Activated naive CD8-positive, alpha-beta T cell treated with anti-CD3 and anti-CD28 coated beads for 36 hours (primary cell): Measurements from ENCODE around the gene ZNF397. TPM values are rescaled to one million over a fixed set of nuclear protein-coding genes. Genes with fewer than 3 reads are reported as not detected.
A peak's percentile ranks its signal among the peaks of the same experiment; 100 is the strongest.

Source experiments
- DNase-seq: peaks from one replicate; pipeline ENCODE4 v3.0.0; 2021
- H3K27ac Mint-ChIP-seq: one replicate; pipeline ENCODE4 v1.8.0; 2022; ENCODE audit warnings: mild to moderate bottlenecking, moderate library complexity, mixed read lengths
- H3K27me3 Mint-ChIP-seq: one replicate; pipeline ENCODE4 v1.8.0; 2022; ENCODE audit warnings: mild to moderate bottlenecking, mixed read lengths
- H3K36me3 Mint-ChIP-seq: one replicate; pipeline ENCODE4 v1.8.0; 2021; ENCODE audit warnings: mild to moderate bottlenecking, mixed read lengths
- H3K4me1 Mint-ChIP-seq: one replicate; pipeline ENCODE4 v1.8.0; 2021; ENCODE audit warnings: mixed read lengths
- H3K4me3 Mint-ChIP-seq: one replicate; pipeline ENCODE4 v1.8.0; 2022; ENCODE audit warnings: mild to moderate bottlenecking, moderate library complexity, mixed read lengths
- H3K9me3 Mint-ChIP-seq: one replicate; pipeline ENCODE4 v1.8.0; 2022; ENCODE audit warnings: mixed read lengths
- total RNA-seq, 2 experiments: library from RNA; stranded (reverse); gene quantifications; one replicate each; pipeline ENCODE4 v1.2.3, GENCODE V29; 2021

The ZNF397 gene
- total RNA-seq, 2 experiments from 2014 or later = 12.6 to 13.2 TPM

DNA sequence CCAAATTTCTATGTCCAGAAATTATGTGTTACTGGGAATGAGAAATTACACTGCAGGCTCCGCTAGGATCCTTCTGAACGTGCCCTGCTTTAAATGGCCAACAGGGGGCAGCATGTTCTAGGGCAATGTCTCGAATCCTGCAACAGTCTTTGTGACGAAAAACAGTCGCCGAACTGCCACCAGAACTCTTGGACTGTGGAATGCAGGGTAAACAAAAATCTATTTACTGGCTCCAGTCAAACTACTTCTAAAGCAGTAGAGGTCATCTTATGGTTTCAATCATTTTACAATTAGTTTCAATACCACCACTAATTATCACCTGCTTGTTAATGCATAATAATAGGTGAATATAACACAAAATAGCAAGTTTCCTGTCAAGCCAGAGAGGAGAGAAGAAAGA is 9.8 kb upstream of the ZNF397 start:
- DNase-seq = peak; percentile 66
- Mint-ChIP-seq H3K27me3 (no peaks in the 10 kb centered on the region), H3K36me3 (no peaks in the 10 kb centered on the region), H3K9me3 (no peaks in the 10 kb centered on the region), H3K4me1 (peaks cover 3% of the 10 kb centered on the region), H3K4me3 (peak overlapping the region; percentile 66), H3K27ac (no peak overlapping the region)

DNA sequence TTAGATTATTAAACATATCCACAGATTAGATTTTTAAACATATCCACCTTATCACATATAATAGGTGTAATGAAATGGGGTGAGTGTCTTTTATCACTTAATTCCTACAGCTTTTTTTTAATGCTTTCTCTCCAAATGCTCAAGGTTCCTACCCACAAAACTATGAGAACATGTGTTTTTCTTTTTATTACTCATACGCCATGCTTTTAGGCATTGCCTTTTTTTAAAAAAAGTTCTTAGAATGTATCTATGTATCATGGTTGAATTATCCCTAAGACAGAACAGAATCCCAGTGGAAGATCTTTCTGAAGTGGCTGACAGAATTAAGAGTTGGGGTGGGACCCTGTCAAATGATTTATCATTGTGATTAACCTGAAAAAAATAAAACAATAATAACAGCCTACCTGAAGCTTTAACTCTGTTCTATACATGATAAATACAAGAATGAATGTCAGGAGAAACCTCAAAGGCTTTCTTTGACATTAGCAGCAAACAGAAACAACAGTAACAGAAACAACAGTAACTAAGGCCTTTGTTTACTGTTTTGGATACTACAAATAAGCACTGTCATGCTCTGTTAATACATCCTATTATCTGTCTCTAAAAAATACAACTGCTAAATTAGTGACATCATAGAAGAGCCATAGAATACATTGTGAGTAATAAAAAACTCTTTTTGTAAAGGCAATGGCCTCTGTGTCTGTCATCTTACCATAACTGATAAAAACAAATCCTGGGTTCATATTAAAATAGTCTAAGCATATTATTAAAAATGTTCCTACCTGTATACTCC is 4.1 kb upstream of the ZNF397 start:
- no peak overlapping the region for H3K4me3 Mint-ChIP-seq
- no peaks in the 10 kb centered on the region for H3K9me3 Mint-ChIP-seq
- no peak for DNase-seq
- no peaks in the 10 kb centered on the region for H3K27me3 Mint-ChIP-seq
- no peaks in the 10 kb centered on the region for H3K4me1 Mint-ChIP-seq
- no peak overlapping the region for H3K27ac Mint-ChIP-seq
- H3K36me3 Mint-ChIP-seq = no peaks in the 10 kb centered on the region

DNA sequence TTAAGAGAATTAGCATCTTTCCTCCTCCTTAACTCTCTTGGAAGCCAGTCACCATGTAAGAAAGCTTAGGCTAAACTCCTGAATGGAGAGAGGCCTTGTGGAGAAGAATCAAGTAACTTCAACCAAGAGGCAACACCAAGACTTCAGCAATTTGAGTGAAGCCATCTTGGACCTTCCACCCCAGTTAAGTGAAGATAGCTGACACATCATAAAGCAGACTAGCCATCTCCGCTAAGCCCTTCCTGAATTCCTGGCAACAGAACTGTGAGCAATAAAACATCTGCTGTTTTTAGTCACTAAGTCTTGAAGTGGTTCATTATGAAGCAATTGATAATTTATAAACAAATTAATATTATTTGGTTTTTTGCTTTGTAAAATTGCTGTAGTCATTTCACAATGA is 1.5 kb upstream of the ZNF397 start:
- Mint-ChIP-seq H3K4me1 (peaks cover 10% of the 10 kb centered on the region), H3K4me3 (no peak overlapping the region), H3K9me3 (peaks cover 13% of the 10 kb centered on the region), H3K27me3 (no peaks in the 10 kb centered on the region), H3K27ac (no peak overlapping the region), H3K36me3 (peaks cover 22% of the 10 kb centered on the region)
- DNase-seq = no peak

GRCh38 chr18:35241448-35241804 is 592 bp downstream of the ZNF397 start:
- Mint-ChIP-seq H3K9me3 (peaks cover 33% of the 10 kb centered on the region), H3K27ac (peak overlapping the region; percentile 97), H3K36me3 (peaks cover 43% of the 10 kb centered on the region), H3K4me1 (peaks cover 12% of the 10 kb centered on the region), H3K4me3 (peak overlapping the region; percentile 93), H3K27me3 (no peaks in the 10 kb centered on the region)
- no peak for DNase-seq

DNA sequence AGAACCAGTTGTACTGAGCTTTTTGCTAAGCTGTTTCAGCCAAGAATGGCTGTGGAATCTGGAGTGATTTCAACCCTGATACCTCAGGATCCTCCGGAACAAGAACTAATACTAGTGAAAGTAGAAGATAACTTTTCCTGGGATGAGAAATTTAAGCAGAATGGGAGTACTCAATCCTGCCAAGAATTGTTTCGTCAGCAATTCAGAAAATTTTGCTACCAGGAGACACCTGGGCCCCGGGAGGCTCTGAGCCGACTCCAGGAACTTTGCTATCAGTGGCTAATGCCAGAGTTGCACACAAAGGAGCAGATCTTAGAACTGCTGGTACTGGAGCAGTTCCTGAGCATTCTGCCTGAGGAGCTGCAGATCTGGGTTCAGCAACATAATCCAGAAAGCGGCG is 1.6 kb downstream of the ZNF397 start:
- Mint-ChIP-seq H3K4me3 (peak overlapping the region; percentile 93), H3K27ac (no peak overlapping the region), H3K27me3 (no peaks in the 10 kb centered on the region), H3K4me1 (peaks cover 12% of the 10 kb centered on the region), H3K9me3 (peaks cover 38% of the 10 kb centered on the region), H3K36me3 (peaks cover 53% of the 10 kb centered on the region)
- DNase-seq = no peak

DNA sequence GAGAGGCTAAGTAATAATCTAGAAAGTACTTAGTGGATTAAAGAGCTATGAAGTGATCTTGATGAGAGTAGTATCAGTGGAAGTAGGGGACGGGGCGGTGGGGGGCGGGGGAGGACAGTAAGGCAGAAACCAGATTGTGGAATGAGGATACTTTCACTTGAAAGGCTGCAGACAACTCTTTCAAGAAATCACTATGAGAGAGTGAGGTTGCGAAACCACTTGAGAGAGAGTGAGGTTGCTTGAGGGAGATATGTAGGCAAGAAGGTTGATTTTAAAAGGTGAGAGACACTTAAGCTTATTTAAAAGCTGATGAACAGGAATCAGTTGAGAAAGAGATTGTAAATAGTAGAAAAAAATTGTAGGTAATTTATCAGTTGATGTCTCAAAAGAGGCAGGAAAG is 3.8 kb downstream of the ZNF397 start:
- Mint-ChIP-seq H3K36me3 (peaks cover 73% of the 10 kb centered on the region), H3K4me3 (no peak overlapping the region), H3K27me3 (no peaks in the 10 kb centered on the region), H3K27ac (no peak overlapping the region), H3K9me3 (peaks cover 42% of the 10 kb centered on the region), H3K4me1 (peaks cover 12% of the 10 kb centered on the region)
- no peak for DNase-seq

- DNase-seq = no peak
- Mint-ChIP-seq H3K4me1 (peaks cover 12% of the 10 kb centered on the region), H3K27ac (no peak overlapping the region), H3K4me3 (no peak overlapping the region), H3K9me3 (peaks cover 48% of the 10 kb centered on the region), H3K36me3 (peaks cover 85% of the 10 kb centered on the region), H3K27me3 (no peaks in the 10 kb centered on the region)
Measured at GRCh38 chr18:35245719-35246317, 5.0 kb downstream of the ZNF397 start.

DNA sequence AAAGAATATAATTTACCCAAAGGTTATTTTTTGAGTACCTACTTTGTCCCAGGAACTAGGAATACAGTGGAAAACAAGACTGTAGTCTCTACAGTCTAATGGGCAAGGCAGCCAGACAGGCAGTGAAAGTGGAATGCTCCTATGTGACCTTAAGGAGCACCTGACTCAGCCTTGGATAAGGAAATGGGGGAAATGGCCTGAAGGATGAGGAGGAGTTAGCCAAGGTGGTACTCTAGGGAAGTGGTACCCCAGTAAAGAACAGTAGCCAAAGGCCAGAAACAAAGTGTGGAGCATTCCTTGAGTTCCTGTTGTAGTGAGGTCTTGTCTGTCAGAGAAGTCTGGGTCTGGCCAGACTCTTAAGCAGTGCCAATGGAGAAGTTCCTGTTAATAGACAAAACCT is 6.0 kb downstream of the ZNF397 start:
- Mint-ChIP-seq H3K4me3 (no peak overlapping the region), H3K9me3 (peaks cover 55% of the 10 kb centered on the region), H3K27ac (no peak overlapping the region), H3K27me3 (no peaks in the 10 kb centered on the region), H3K36me3 (peaks cover 94% of the 10 kb centered on the region), H3K4me1 (peaks cover 12% of the 10 kb centered on the region)
- DNase-seq = no peak

- peaks cover 11% of the 10 kb centered on the region for H3K4me1 Mint-ChIP-seq
- H3K9me3 Mint-ChIP-seq = peaks cover 56% of the 10 kb centered on the region
- H3K4me3 Mint-ChIP-seq = no peak overlapping the region
Measured at GRCh38 chr18:35247412-35248249, 6.8 kb downstream of the ZNF397 start.

GRCh38 chr18:35248429-35248828 is 7.6 kb downstream of the ZNF397 start:
- H3K36me3 Mint-ChIP-seq = peaks cover 97% of the 10 kb centered on the region

More at GRCh38 chr18:35247412-35248249, 6.8 kb downstream of the ZNF397 start:
- no peaks in the 10 kb centered on the region for H3K27me3 Mint-ChIP-seq
- no peak overlapping the region for H3K27ac Mint-ChIP-seq
- DNase-seq = no peak
- peaks cover 97% of the 10 kb centered on the region for H3K36me3 Mint-ChIP-seq

GRCh38 chr18:35252466-35252865 is 11.6 kb downstream of the ZNF397 start:
- no peak for DNase-seq
- Mint-ChIP-seq H3K4me1 (peaks cover 2% of the 10 kb centered on the region), H3K27me3 (no peaks in the 10 kb centered on the region), H3K4me3 (no peak overlapping the region), H3K27ac (no peak overlapping the region), H3K36me3 (peaks cover 86% of the 10 kb centered on the region), H3K9me3 (peaks cover 39% of the 10 kb centered on the region)

More at GRCh38 chr18:35248429-35248828, 7.6 kb downstream of the ZNF397 start:
- DNase-seq = no peak
- Mint-ChIP-seq H3K27ac (no peak overlapping the region), H3K4me3 (no peak overlapping the region), H3K9me3 (peaks cover 60% of the 10 kb centered on the region), H3K27me3 (no peaks in the 10 kb centered on the region), H3K4me1 (peaks cover 10% of the 10 kb centered on the region)

GRCh38 chr18:35253655-35254287 is 12.9 kb downstream of the ZNF397 start:
- Mint-ChIP-seq H3K4me1 (peaks cover 2% of the 10 kb centered on the region), H3K36me3 (peaks cover 83% of the 10 kb centered on the region), H3K27ac (no peak overlapping the region), H3K27me3 (no peaks in the 10 kb centered on the region), H3K4me3 (no peak overlapping the region), H3K9me3 (peaks cover 37% of the 10 kb centered on the region)
- no peak for DNase-seq

DNA sequence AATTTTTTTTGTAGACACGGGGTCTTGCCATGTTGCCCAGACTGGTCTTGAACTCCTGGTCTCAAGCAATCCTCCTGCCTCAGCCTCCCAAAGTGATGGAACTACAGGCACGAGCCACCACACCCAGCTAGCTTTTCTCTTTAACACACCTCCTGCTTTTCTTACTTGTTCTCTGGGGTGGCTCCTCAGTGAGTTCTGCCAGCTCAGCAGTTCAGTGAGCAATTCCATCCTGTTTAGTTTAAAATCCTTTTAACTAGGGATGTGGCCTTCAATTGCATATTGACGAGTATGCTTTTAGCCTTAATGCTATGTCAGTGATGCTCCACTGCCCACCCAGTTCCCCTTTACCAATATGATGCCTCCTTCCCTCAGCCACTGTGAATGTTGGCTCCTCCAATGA is 16.1 kb downstream of the ZNF397 start:
- Mint-ChIP-seq H3K27me3 (no peaks in the 10 kb centered on the region), H3K9me3 (peaks cover 24% of the 10 kb centered on the region), H3K27ac (no peak overlapping the region), H3K36me3 (peaks cover 72% of the 10 kb centered on the region), H3K4me1 (peaks cover 2% of the 10 kb centered on the region), H3K4me3 (no peak overlapping the region)
- no peak for DNase-seq

DNA sequence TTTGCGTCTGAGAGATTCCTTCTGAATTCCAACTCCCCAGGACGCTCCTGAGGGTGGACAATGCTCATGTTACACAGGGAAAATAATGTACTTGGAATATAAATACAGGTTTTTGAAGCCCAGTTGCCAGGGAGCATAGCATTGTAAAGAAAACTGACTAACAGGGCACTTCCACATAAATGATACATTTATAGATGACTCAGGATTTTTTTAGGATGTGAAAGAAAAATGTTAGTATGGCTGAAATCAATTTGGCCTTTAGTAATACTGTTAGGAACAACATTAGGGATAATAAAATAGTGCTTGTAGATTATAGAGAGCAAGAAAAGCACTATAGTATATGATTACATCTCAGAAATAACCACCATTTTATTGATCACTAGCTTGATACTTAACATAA is 23.6 kb downstream of the ZNF397 start:
- Mint-ChIP-seq H3K9me3 (peaks cover 19% of the 10 kb centered on the region), H3K36me3 (peaks cover 60% of the 10 kb centered on the region), H3K4me3 (no peak overlapping the region), H3K27ac (no peak overlapping the region), H3K4me1 (peaks cover 15% of the 10 kb centered on the region), H3K27me3 (no peaks in the 10 kb centered on the region)
- no peak for DNase-seq

GRCh38 chr18:35267161-35267651 is 26.4 kb downstream of the ZNF397 start:
- Mint-ChIP-seq H3K4me1 (peaks cover 15% of the 10 kb centered on the region), H3K4me3 (peak overlapping the region; percentile 82)

More at GRCh38 chr18:35267161-35267651, 26.4 kb downstream of the ZNF397 start:
- DNase-seq = peak; percentile 73
- H3K9me3 Mint-ChIP-seq = peaks cover 22% of the 10 kb centered on the region
- H3K27ac Mint-ChIP-seq = peak overlapping the region; percentile 93
- no peaks in the 10 kb centered on the region for H3K27me3 Mint-ChIP-seq
- peaks cover 54% of the 10 kb centered on the region for H3K36me3 Mint-ChIP-seq
